K562 (cell line): ENCODE data around the gene ERAP2. TPM values are rescaled to one million over a fixed set of nuclear protein-coding genes. Genes with fewer than 3 reads are reported as not detected.

ENCODE experiments used
- ATAC-seq: fragments of 200-7000 bp; cut with Tn5 transposase; 3 replicates; pipeline ENCODE4 v1.9.1; 2020; ENCODE audit warnings: moderate library complexity
- BruUV-seq: library from RNA; stranded (reverse); fragments of 400-500 nt; replicated peaks from 2 replicates; lab custom pipeline; 2021; lab: Mats Ljungman, UMichigan
- CTCF ChIA-PET: fragments of 300-600 bp; formaldehyde crosslinking; extraction: SDS; loops from one replicate; lab custom pipeline; 2021; ENCODE audit warnings: low intra/inter-chr PET ratio; lab: Yijun Ruan, JAX
- POLR2A ChIA-PET: fragments of 300-600, 350-650 bp; sonication (Branson Sonifier 250); formaldehyde crosslinking; extraction: SDS; loops from one replicate; lab custom pipeline; 2021; ENCODE audit warnings: antibody characterized with exemption, inconsistent platforms; lab: Yijun Ruan, JAX
- DNase-seq, 4 experiments: peaks; one replicate each; pipeline versions ENCODE4 v3.0.0 to v3.0.0-alpha.2; 2011 to 2018; ENCODE audit warnings: low spot score in 3 of 4, mixed read lengths in 3 of 4; ENCODE audit errors: extremely low read depth in 1 of 4
- FAIRE-seq: peaks from 2 replicates; lab custom pipeline; 2011; peaks lifted over from hg19 to GRCh38; lab: Jason Lieb, UNC
- H2AFZ ChIP-seq: 2 replicates; pipeline ENCODE4 v1.6.0; 2011; ENCODE audit warnings: low read depth, low read length, control low read depth, inconsistent platforms
- H3K27ac ChIP-seq: fragments of 200-600 bp; 3 replicates; pipeline ENCODE4 v1.8.0; 2011; ENCODE audit warnings: low read depth, mild to moderate bottlenecking, control low read depth, inconsistent platforms, low read length, moderate library complexity, mixed read lengths; ENCODE audit errors: extremely low read depth
- H3K27me3 ChIP-seq, 2 experiments: fragments of 300-600 bp in 1 of 2; 2 replicates in 1 of 2; 3 replicates in 1 of 2; pipeline versions ENCODE4 v1.6.0 to v1.8.0; 2011; ENCODE audit warnings: inconsistent platforms in 2 of 2, low read length in 2 of 2, mild to moderate bottlenecking in 1 of 2, mixed read lengths in 1 of 2, moderate library complexity in 1 of 2; ENCODE audit not compliant: control insufficient read depth in 2 of 2, insufficient read depth in 2 of 2
- H3K36me3 ChIP-seq: fragments of 300-600 bp; 3 replicates; pipeline ENCODE4 v1.8.0; 2011; ENCODE audit warnings: mild to moderate bottlenecking, low read length, inconsistent platforms; ENCODE audit not compliant: control insufficient read depth, insufficient read depth
- H3K4me1 ChIP-seq, 2 experiments: fragments of 200-600 bp in 1 of 2; replicated peaks in 1 of 2; 2 replicates in 1 of 2; 3 replicates in 1 of 2; pipeline versions ENCODE4 v1.5.1 to v1.8.0; 2011; ENCODE audit warnings: inconsistent platforms in 2 of 2, low read length in 2 of 2, mild to moderate bottlenecking in 1 of 2, mixed read lengths in 1 of 2, moderate library complexity in 1 of 2; ENCODE audit not compliant: control insufficient read depth in 2 of 2, insufficient read depth in 2 of 2
- H3K4me2 ChIP-seq: 2 replicates; pipeline ENCODE4 v1.6.1; 2011; ENCODE audit warnings: low read length, control low read depth, inconsistent platforms, mixed read lengths; ENCODE audit not compliant: insufficient read depth
- H3K4me3 ChIP-seq: fragments of 200-600 bp; sonication (generic), shearing (Covaris generic); 2 replicates; pipeline ENCODE4 v1.5.1; 2016; ENCODE audit warnings: control low read depth, inconsistent platforms
- H3K79me2 ChIP-seq: fragments of 200-600 bp; 3 replicates; pipeline ENCODE4 v1.8.0; 2011; ENCODE audit warnings: low read length, inconsistent platforms; ENCODE audit not compliant: control insufficient read depth, insufficient read depth
- H3K9ac ChIP-seq, 2 experiments: 2 replicates each; pipeline versions ENCODE4 v1.6.0 to v1.6.1; 2011; ENCODE audit warnings: low read depth in 2 of 2, low read length in 2 of 2, control low read depth in 1 of 2, inconsistent platforms in 1 of 2, mild to moderate bottlenecking in 1 of 2, mixed read lengths in 1 of 2; ENCODE audit not compliant: insufficient read depth in 1 of 2
- H3K9me1 ChIP-seq: one replicate; pipeline ENCODE4 v1.6.0; 2011; ENCODE audit warnings: inconsistent platforms, mild to moderate bottlenecking, low read length, moderate library complexity; ENCODE audit not compliant: control insufficient read depth, insufficient read depth
- H3K9me3 ChIP-seq: replicated peaks from 2 replicates; pipeline ENCODE4 v1.5.1; 2011; ENCODE audit warnings: low read depth, low read length, inconsistent platforms; ENCODE audit not compliant: control insufficient read depth, insufficient read depth
- H4K20me1 ChIP-seq: replicated peaks from 2 replicates; pipeline ENCODE4 v1.6.1; 2011; ENCODE audit warnings: low read length, inconsistent platforms, mixed read lengths; ENCODE audit not compliant: control insufficient read depth, insufficient read depth
- CEBPB ChIP-seq: fragments of 450-650 bp; IDR thresholded peaks from 2 replicates; pipeline ENCODE4 v1.6.1; 2016; ENCODE audit warnings: missing genetic modification characterization, missing compliant biosample characterization
- DNMT1 ChIP-seq: fragments of 450-650 bp; IDR thresholded peaks from 2 replicates; pipeline ENCODE4 v1.6.1; 2016; ENCODE audit warnings: antibody characterized with exemption, mild to moderate bottlenecking
- DPF2 ChIP-seq: fragments of 450-650 bp; IDR thresholded peaks from 2 replicates; pipeline ENCODE4 v1.6.1; 2016
- HDAC6 ChIP-seq: IDR thresholded peaks from 2 replicates; pipeline ENCODE4 v1.6.1; 2012; ENCODE audit warnings: low read depth, mild to moderate bottlenecking, control low read depth, inconsistent platforms, low read length, moderate library complexity
- RFX7 ChIP-seq: fragments of 250-450 bp; sonication (Bioruptor Pico); IDR thresholded peaks from 2 replicates; pipeline ENCODE4 v1.5.1; 2021; ENCODE audit warnings: mild to moderate bottlenecking
- TEAD4 ChIP-seq, 2 experiments: sonication (generic) in 1 of 2; formaldehyde crosslinking in 1 of 2; IDR thresholded peaks; 2 replicates each; pipeline versions ENCODE4 v1.6.1 to v1.8.0; 2012 to 2022; ENCODE audit warnings: borderline replicate concordance in 1 of 2, inconsistent platforms in 1 of 2, low read length in 1 of 2, mild to moderate bottlenecking in 1 of 2, missing genetic modification reagents in 1 of 2
- ZNF133 ChIP-seq: fragments of 250-450 bp; sonication (Bioruptor Pico); IDR thresholded peaks from 2 replicates; pipeline ENCODE4 v1.4.0; 2020; ENCODE audit warnings: mild to moderate bottlenecking
- ZNF174 ChIP-seq: fragments of 250-450 bp; sonication (Bioruptor Pico); IDR thresholded peaks from 2 replicates; pipeline ENCODE4 v1.4.0; 2020; ENCODE audit warnings: mild to moderate bottlenecking
- ZNF644 ChIP-seq: fragments of 200-800 bp; sonication (Bioruptor generic); IDR thresholded peaks from 2 replicates; pipeline ENCODE4 v1.6.1; 2016; ENCODE audit warnings: low read depth, missing genetic modification characterization, missing compliant biosample characterization
- WGBS: fragments of 100-300 bp; shearing (Covaris generic); methylation state at CpG from one replicate; pipeline ENCODE4 v1.1.6; 2016; ENCODE audit warnings: low coverage, mixed read lengths; ENCODE audit not compliant: insufficient coverage; ENCODE audit errors: missing lambda C conversion rate; 5-methylcytosine and 5-hydroxymethylcytosine counted together
- in situ Hi-C: fragments of 300-500 bp; cut with MboI; formaldehyde crosslinking; loops from 4 replicates; pipeline ENCODE4 v1.15.0; 2018; ENCODE audit warnings: inconsistent platforms, mixed read lengths
- intact Hi-C: fragments of 100-400 bp; cut with micrococcal nuclease; formaldehyde crosslinking; loops from 2 replicates; pipeline ENCODE4 v1.14.2; 2022
- polyA plus RNA-seq, 8 experiments: library from polyadenylated mRNA; depleted of rRNA in 4 of 8; stranded (reverse) in 5 of 8; unstranded in 3 of 8; fragments of >200 nt; fragmentation: Nextera tagmentation in 2 of 8; fragmentation: Illumina TruSeq in 1 of 8; extraction: Ambion mirVana in 2 of 8; extraction: Trizol in 1 of 8; gene quantifications; 2 replicates each; pipeline versions ENCODE4 v1.2.1 to v1.2.3, GENCODE V29; 2011 to 2014; ENCODE audit warnings: inconsistent platforms in 1 of 8, missing spikeins in 1 of 8
- total RNA-seq, 7 experiments: library from RNA; depleted of rRNA in 6 of 7; stranded (reverse); fragments of >200 nt in 6 of 7; fragmentation: Illumina TruSeq in 2 of 7; extraction: Trizol in 2 of 7; gene quantifications; 2 replicates each; pipeline versions ENCODE4 v1.2.1 to v1.2.3, GENCODE V29; 2011 to 2021; ENCODE audit warnings: low replicate concordance in 1 of 7
- TF ChIP-seq, protein P1 (sequence below): sonication (generic); IDR thresholded peaks from 2 replicates; pipeline ENCODE4 v1.6.1; 2016
- TF ChIP-seq, protein P2 (sequence below): fragments of 250-450 bp; sonication (Bioruptor Pico); IDR thresholded peaks from 2 replicates; pipeline ENCODE4 v1.5.0; 2021; ENCODE audit warnings: mild to moderate bottlenecking, moderate library complexity

The ERAP2 gene
- total and polyA plus RNA-seq, 9 of the 15 experiments (the other 6 are each of a cell fraction or from before 2014, with no cell fraction given): 0.93 to 4.0 (median 2.1) TPM

- POLR2A ChIA-PET: interaction anchor here (0.7 to 1.4 kb wide), 2 partner anchors 9 to 11 kb away, joined by 4 to 5 read pairs; no protein-coding TSS in a partner anchor
- H3K27ac ChIP-seq: no peak overlapping the region
- no peak overlapping the region for H3K4me2 ChIP-seq
- no peaks in the 10 kb centered on the region for H4K20me1 ChIP-seq
- CTCF ChIA-PET: no interaction called here
- peak; percentile 47 for ATAC-seq
- WGBS: 33% methylated on average over 4 of the region's 4 CpGs
- no peak overlapping the region for H3K9ac ChIP-seq
- no TSS peak for BruUV-seq
- TF ChIP-seq, protein P1, sequence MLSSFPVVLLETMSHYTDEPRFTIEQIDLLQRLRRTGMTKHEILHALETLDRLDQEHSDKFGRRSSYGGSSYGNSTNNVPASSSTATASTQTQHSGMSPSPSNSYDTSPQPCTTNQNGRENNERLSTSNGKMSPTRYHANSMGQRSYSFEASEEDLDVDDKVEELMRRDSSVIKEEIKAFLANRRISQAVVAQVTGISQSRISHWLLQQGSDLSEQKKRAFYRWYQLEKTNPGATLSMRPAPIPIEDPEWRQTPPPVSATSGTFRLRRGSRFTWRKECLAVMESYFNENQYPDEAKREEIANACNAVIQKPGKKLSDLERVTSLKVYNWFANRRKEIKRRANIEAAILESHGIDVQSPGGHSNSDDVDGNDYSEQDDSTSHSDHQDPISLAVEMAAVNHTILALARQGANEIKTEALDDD: peak; percentile 63
- no peak for TF ChIP-seq DNMT1
- no peak overlapping the region for H3K4me3 ChIP-seq
- H3K27me3 ChIP-seq: no peaks in the 10 kb centered on the region
- peak; percentile 23 for FAIRE-seq
- DNase-seq: no peak
- no peaks in the 10 kb centered on the region for H3K9me1 ChIP-seq
- no peak overlapping the region for H2AFZ ChIP-seq
- in situ Hi-C loops: no loop called here
- H3K36me3 ChIP-seq: no peaks in the 10 kb centered on the region
- H3K4me1 ChIP-seq: peaks cover 0 to 5% of the 10 kb centered on the region in 2 experiments; a peak in 2 of 5 replicates
- intact Hi-C loops: no loop called here
- peaks cover 48% of the 10 kb centered on the region for H3K79me2 ChIP-seq
- no peaks in the 10 kb centered on the region for H3K9me3 ChIP-seq
These were observed 81.2 kb downstream of the ERAP2 start for GRCh38 chr5:96957254-96958049.

DNA sequence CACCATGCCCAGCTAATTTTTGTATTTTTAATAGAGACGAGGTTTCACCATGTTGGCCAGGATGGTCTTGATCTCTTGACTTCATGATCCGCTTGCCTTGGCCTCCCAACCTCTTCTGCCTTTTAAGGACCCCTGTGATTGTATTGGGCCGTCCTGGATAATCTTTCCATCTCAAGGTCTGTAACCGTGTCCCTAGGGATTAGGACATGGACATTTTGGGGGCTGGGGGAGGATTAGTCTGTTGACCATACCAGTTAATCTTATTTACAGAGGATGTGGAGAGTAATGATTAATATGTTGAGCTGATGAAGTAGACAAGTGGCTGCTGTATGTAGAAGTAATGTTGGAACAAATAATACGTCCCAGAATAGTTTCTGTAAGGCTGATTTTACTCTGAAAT, 82.7 kb downstream of the ERAP2 start:
- no TSS peak for BruUV-seq
- Histone ChIP-seq H3K4me1 (peaks cover 0 to 14% of the 10 kb centered on the region in 2 experiments; a peak in 2 of 5 replicates), H3K9ac (no peak overlapping the region), H3K4me3 (no peak overlapping the region), H3K27me3 (no peaks in the 10 kb centered on the region), H2AFZ (no peak overlapping the region), H3K36me3 (no peaks in the 10 kb centered on the region), H4K20me1 (no peaks in the 10 kb centered on the region), H3K27ac (no peak overlapping the region), H3K4me2 (no peak overlapping the region), H3K9me3 (no peaks in the 10 kb centered on the region), H3K79me2 (peaks cover 34% of the 10 kb centered on the region), H3K9me1 (no peaks in the 10 kb centered on the region)
- in situ Hi-C loops: no loop called here
- ChIA-PET POLR2A (interaction anchor here (1.2 kb wide), 1 partner anchor 46 kb away, joined by 3 read pairs; no protein-coding TSS in a partner anchor), CTCF (no interaction called here)
- FAIRE-seq (no peak), DNase-seq (no peak), ATAC-seq (no peak)
- WGBS: 67% methylated on average over 5 of the region's 5 CpGs
- intact Hi-C loops: no loop called here
- TF ChIP-seq TEAD4 (IDR thresholded peaks at IDR 0.05; ENCODE audit: low read length): no peak
- TF ChIP-seq TEAD4 (CRISPR knock-in tag; IDR thresholded peaks at IDR 0.05; ENCODE audit: borderline replicate concordance): no peak
- TF ChIP-seq, protein P2, sequence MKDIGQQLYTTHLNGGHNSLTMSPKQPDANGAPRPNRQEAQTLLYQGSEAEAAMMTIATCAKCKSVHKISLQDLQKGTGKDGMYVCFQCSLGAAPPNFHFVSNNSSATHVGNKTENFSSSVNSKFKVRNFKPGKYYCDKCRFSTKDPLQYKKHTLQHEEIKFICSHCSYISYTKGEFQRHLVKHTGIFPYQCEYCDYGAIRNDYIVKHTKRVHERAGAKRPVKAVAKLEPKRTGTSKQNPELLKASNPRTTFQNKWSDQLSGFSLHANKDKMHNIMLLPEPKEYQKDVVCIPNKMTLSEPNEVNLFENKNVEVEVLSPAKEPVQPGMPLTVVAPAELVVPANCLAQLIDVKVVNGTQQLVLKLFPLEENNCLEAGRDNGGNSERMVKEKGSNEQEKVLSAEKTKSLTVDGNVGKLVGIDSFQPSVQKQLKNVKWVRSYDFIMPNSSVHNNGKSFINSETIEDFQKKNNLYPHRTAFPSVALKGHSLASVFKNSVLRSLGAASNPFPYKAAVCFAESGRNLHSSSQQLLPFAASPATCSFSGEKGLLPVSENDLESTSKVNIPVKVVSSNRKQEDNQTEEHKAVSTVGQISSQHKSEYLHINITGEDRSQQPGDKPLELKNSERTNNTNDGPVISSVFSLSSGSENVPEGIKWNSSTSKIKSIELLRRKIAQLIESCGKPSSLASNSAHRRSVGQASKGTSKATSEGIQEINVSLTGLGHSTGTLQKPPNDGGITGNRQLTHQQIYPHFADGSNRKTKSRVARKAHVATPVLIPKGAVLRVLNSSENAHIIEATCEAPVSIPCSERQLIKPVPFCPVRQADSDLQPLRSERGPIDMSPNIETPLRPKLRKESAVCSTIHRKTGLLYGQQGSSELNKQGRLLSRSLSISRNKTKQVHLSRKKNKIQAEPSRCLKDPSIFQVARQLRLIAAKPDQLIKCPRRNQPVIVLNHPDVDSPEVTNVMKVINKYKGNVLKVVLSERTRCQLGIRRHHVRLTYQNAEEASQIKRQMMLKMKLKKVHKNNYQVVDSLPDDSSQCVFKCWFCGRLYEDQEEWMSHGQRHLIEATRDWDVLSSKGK (CRISPR knock-in tag): no peak
- TF ChIP-seq DPF2: no peak
- TF ChIP-seq HDAC6: no peak
- TF ChIP-seq ZNF644 (tag): no peak
- no peak for TF ChIP-seq ZNF133 (CRISPR knock-in tag)
- TF ChIP-seq ZNF174: no peak
- no peak for TF ChIP-seq RFX7 (CRISPR knock-in tag)
- no peak for TF ChIP-seq CEBPB (tag)
